ENCODE measurements around the gene ARHGAP4.

Gene ARHGAP4

DNA sequence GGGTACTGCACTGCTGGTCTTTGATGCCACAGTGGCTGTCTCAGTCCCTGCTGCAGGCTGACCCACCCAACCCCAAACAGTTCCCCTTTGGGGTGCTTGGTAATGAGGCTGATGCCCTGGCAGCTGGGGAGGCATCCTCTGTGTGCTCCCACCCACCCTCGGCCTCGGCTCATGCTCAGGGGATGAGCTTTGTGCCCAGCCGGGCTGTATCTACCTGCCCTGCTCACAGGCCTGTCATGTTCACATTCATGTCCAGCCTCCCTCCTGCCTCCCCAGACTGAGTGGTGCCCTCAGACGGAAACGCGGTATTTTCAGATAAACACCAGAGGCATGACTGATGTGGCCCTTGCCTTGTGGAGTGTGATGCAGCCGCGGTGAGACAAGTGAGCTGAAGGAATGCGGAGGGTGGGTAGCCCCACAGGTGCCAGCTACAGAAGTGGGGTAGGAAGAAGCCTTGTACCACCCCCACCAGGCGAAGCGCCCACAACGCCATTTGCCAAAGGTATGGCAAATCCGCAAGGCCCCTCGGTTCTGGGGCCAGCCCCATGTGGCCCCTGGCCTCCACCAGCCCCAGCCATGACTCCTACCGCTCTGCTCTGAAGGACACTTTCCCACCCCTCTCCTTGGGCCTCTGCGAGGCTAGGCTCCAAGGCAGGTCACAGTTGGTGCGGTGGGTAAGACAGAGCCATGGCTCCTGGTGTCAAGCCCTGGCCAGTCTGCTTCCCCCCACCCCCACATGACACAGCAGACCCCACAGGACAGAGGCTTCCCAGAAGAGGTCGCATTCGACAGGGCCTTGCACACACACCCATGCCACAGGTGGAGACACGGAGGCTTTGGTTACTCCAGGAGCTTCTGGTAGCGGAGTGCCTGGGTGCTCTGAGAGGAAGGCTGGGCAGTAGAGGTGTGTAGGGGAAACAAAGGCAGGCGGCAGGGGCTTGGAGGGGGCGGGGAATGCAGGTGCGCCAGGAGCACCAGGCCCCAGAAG is 20.2 kb upstream of the ARHGAP4 start:
- no peak for DNase-seq (ENCODE audit: low read depth, low spot score)

DNA sequence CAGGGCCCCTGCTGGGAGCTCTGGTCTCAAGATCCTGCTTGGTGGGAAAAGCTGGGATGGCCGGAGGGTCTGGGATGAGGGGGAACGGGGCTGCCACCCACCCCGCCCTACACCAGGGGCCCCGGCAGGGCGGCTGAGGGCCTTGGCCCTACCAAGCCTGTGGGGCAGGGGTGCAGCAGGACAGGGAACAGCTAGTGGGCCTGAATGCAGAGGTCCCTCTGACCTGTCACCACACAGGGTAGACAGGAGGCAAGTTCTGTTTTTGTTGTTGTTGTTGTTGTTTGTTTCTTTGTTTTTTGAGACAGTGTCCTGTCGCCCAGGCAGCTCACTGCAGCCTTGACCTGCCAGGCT is 18.7 kb upstream of the ARHGAP4 start:
- DNase-seq (ENCODE audit: low read depth, low spot score): no peak

DNA sequence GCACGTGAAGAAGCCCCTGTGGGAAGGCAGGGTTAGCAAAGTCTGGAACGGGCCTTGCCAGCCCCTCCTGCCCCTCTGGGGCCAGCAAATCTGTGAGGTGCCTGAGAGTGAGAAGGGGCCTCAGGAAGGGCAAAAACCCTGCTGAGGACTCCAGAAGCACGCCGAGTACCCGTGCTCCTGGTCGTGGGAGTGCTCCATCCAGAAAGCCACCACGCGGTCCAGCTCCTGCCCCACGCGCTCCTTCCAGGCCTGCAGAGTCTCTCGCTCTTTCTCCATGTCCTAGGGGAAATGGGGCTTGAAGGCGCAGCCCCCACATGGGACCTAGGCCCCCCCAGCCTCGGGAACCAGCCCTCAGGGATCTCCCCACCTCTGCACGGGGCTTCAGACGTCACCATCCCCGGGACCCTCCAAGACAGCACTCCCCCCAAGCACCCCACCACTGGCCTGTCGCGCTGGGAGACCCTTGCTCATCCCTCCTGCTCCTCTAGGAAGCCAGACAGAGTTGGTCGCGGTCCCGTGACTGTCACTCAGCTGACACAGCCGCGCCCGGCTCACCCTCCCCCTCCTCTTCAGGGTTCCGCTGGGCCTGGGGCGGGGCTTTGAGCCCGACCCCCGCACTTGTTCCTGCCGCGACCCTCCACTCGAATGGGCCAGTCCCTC is 18.2 kb upstream of the ARHGAP4 start, which contains the start of gene RENBP:
Gene RENBP (minus strand): TSS at position 504 of the 660 bp plus-strand sequence. CDS start 33 bp downstream, at position 471.
- DNase-seq (ENCODE audit: low read depth, low spot score): peak; percentile 94

DNA sequence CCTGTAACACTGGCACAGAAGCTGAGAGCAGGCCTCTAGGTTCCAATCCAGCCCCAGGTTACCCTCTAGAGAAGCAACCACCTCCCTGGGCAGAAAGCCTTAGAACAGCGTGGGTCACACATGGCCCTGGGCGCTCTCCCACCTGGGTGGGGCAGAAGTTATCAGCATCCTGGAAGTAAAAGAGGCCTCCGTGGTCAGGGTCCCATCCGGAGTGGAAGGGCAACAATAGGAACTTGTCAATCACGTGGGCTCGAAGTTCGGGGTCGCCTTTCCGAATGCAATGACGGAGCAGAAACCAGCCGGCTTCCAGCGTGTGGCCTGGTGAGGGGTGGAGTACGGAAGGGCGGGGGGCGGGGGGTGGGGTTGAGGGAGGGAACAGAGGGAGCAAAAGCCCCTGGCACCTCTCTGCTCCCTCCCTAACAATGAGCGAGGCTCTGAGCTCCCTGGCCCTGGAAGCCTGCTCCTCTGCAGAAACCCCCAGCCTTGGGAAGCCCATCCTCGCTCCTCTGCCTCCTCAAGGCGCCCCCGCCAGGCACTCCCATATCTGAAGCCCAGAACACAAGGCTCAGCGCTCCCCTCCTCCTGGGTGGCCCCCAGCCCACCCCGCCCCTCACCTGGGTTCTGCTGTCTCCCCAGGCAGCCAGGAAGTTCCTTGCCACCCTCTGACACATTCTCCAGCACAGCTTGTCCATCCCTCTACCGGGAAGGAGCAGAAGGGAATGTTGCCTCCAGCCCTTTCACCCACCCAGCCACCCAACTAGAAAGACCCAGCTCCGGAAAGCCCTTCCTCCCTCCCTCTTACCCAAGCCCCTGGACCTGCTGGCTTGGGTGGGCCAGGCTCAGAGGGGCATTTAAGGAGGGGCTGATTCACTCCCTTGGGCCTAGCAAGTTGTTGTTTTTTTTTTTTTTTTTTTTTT is 15.5 kb upstream of the ARHGAP4 start:
- DNase-seq (ENCODE audit: low read depth, low spot score): peak; percentile 55

DNA sequence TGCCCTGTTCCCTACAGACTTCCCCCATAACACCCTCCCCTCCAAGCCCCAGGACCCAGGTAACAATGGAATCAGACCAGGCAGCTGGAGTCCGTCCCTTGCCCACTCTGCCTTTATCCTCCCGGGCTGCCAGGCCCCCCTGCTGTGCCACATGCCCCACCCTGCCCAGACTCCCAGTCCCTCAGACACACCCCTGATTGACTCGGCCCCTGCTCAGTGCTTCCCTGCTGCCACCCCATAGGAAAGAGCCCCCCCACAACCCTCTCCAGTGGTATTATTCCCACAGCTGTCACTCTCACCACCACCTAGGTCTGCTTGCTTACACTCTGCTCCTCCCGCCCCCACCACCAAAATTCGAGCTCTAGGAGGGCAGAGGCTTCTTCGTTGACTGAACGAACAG is 13.5 kb upstream of the ARHGAP4 start:
- no peak for DNase-seq (ENCODE audit: low read depth, low spot score)

DNA sequence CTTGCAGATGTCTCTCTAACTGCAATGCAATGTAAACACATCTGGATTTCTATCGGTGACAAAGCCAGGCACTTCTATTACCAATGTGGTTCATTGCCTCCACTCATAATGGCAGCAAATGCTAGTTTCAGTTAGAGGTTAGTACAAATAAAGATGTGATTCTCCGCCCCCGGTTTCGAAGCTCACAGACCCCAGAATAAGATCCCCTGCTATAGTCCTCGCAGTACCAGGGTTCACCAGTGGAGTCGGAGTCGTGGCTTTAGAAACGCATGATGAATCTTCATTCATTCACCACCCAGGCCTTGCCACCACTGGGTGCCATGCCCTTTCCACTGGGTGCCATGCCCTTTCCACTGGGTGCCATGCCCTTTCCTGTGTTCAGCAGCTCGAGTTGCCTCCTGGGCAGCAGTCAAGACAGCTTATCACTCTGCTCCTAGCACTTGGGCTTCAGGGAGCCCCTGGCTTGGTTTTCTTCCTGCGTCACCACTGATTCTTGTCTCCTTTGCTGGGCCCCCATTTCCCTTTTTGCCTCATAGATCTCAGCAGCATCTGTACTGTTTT is 12.2 kb upstream of the ARHGAP4 start:
- DNase-seq (ENCODE audit: low read depth, low spot score): no peak

DNA sequence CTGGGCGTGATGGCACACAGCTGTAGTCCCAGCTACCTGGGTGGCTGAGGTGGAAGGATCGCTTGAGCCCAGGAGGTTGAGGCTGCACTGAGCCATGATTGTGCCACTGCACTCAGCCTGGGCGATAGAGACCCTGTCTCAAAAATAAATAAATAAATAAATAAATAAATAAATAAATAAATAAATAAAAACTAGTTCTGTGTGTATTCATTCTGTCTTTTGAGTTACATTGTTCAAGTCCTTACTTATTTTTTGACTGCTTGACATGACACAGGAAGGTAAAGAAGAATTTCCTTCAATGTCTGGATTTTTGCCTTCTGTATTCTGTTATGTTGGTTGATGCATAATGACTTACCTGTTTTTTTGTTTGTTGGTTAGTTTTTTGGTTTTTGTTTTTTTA is 11.0 kb upstream of the ARHGAP4 start:
- no peak for DNase-seq (ENCODE audit: low read depth, low spot score)

DNA sequence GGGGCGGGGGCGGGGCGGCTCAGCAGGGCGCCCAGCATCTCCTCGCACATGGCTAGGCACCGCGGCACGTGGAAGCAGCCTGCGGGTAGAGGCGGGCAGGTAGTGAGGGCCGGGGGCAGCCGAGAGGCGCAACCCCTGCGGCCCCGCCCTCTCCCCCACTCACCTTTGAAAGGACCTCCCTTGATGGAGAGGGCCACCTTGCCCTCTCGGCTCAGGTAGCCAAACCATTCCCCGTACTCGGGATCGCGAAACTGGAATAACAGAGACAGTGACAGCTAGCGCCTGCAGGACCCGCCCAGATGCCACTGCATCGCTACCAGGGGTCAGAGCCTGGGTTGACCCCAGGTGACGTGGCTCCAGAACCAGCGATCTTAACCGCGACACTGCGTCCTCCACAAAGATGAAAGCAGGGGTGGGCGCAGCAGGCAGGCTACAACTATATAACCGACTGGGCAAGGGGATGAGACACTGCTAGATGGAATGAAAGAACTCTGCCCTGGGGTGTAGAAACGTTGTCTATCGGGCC is 9.3 kb upstream of the ARHGAP4 start:
- DNase-seq (ENCODE audit: low read depth, low spot score): peak; percentile 85

DNA sequence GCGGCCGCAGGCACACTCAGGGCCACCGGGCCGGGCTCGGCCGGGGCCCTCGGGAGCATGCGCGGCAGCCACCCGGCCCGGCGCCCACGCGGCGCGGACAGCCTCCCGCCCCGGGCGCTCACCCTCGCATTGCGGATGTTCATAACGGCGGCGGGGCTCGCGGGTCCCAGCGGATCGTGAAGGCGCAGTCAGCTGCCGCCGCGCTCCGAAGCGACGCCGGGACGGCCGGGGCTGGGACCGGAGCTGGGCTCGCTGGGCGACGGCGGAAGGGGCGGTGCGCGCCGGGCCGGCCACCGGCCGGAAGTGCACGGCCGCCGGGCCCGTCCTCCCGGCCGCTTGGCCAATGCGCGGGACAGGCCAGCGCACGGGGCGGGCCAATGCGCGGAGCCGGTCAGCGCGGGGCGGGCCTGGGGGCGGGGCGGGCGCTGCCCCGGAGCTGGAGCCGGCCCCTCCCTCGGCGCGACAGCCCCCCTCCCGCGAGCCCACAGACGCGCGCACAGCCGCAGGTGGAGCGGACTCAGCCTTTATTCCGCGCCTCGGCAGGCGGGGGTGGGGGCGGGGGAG is 8.8 kb upstream of the ARHGAP4 start, which contains the start of gene NAA10:
Gene NAA10 (minus strand): TSS at position 276 of the 564 bp plus-strand sequence. CDS start 133 bp downstream, at position 143.
- peak; percentile 63 for DNase-seq (ENCODE audit: low read depth, low spot score)

DNA sequence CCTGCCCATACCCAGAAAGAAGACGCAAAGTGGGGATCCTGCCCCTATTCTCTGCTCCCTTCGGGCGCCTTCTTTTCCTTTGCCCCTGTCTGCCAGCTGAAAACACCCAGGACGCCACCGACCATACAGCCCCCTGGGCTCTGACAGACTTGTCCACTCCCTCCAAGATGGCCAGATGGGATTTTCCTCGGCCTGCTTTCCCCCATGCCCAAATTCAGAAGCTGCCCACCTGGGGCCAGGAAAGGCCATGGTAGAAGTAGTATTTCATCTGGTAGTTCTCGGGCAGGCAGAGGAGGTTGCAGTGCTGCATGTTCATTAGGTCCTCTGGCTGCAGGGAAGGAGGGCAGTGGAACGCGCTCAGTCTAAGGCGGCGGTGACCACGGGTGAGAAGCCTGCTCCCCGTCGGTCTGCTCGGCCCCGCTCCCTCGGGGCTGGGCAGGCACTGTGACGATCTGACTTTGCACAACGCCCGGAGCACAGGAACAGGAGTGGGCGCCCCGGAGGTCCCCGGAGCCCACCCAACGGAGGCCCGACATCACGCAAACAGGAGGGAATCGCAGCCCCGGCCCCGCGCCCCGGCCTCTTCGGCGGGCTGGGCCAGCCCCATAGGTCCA is 8.2 kb upstream of the ARHGAP4 start:
- DNase-seq (ENCODE audit: low read depth, low spot score): no peak

DNA sequence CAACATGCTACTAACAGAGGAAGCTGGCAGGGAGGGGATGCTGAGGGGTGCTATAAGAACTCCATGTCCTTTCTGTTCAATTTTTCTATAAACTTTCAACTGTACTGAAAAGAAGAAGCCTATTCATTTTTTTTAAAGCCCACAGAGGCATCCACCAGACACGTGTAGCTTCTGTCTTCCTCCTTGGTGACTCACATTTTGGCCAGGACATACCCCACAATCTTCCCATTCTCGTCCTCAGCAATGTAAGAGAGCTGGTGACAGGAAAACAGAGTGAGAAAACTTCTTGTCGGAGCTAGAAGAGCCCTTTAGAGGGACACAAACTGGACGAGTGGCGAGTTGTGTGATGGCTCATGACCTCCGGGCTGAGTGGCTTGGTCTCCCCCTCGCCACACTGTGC is 7.7 kb upstream of the ARHGAP4 start:
- no peak for DNase-seq (ENCODE audit: low read depth, low spot score)

DNA sequence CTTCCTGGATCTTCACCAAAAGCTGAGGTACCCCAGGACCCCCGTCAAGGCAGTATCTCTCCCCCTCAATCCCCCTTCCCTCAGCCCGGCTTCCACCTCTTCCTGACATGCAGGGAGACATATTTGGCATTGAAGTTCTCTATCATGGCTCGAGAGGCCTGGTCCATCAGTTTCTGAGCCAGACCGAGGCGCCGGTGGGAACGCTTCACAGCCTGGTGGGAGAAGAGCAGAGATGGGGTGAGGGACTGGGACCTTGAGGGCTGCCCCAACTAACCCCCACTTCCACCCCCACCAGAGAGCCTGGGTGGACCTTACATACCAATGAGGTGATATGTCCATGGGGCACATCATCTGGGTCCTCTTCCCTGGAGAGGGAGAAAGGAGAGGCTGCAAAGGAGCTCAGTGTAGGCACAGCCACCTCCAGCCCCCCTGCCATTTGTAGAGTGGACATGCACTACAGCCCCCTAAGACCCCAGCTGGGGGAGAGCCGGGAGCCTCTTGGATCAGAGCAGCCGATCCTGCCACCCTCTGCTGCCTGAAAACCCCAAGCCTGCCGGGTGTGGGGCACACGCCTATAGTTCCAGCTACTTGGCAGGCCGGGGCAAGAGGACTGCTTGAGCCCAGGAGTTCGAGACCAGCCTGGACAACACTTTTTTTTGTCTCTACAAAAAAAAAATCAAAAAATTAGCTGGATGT is 6.3 kb upstream of the ARHGAP4 start:
- DNase-seq (ENCODE audit: low read depth, low spot score): no peak

DNA sequence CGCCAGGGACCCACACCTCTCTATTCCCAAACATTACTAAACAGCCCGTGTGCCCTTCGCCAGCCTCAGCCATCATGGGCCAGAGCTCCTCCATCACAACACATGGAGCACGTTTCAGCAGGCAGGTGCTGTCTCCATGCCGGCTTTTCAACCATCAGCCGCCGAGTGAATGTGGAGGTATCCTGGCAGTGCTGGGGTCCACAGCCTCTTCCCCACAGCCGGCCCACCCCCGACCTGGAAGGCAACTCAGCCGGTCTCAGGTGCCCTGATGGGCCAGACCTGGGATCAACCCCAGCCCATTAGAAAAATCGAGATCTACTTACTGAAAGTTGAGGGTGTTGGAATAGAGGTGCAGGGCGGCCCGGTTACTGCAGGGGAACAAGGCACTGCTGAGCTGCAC is 5.7 kb upstream of the ARHGAP4 start:
- no peak for DNase-seq (ENCODE audit: low read depth, low spot score)

DNA sequence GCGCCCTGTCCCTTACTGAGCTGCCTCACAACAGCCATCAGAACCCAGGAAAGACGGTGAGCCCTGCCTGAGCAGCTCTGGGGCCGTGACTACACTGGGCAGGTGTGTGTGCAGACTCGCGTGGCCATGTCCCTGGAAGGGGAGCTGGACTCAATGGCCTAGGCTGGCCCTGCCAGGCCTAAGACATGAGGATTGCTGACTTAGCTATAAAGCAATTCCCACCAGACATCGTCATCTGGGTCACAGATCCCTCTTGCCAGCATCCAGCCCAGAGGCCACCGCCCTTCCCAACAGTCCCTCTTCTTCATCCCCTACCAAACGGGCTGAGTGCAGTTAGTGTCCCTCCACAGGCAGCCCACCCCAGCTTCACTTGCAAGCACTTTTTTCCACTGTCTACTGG is 5.1 kb upstream of the ARHGAP4 start:
- no peak for DNase-seq (ENCODE audit: low read depth, low spot score)

DNA sequence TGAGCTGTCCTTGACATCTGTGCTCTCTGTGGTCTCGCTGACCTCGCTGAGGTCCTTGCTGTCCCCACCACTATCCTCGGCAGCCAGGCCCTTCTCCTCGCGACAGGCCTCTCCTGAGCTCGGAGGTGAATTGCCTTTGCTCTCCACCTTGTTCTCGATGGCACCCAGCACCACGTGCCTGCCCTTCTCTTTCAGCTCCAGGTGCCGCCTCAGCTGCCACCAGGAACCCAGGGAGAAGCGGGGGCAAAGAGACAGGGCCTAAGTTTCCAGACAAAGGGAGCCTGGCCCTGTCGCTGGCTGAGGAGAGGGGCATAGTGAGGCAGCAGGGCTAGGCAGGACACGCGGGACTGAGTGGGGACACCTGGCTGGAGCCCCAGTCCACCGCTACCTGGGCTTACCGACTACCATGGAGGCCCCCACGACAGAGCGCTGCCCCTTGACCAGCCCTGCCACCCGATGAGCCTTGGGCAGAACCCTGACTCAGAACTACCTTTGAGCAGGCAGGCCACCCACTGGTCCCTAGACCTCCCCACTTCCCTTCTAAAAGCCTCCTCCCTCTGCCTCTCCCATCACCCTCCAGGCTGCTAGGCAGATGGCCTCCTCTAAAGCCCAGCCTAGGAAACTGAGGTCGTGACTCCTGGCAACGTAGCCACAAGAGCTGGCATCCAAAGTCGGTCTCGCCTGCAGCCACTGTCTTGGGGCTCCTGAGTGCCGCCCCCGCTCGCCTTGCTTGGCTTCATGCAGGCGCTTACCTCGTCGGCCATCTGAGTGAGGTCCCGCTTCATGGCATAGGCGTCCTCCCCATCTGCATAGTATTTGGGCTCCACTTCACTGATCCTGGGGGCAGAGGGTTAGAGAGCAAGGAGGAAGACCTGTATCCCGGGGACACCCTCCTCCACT is 4.2 kb upstream of the ARHGAP4 start:
- no peak for DNase-seq (ENCODE audit: low read depth, low spot score)

DNA sequence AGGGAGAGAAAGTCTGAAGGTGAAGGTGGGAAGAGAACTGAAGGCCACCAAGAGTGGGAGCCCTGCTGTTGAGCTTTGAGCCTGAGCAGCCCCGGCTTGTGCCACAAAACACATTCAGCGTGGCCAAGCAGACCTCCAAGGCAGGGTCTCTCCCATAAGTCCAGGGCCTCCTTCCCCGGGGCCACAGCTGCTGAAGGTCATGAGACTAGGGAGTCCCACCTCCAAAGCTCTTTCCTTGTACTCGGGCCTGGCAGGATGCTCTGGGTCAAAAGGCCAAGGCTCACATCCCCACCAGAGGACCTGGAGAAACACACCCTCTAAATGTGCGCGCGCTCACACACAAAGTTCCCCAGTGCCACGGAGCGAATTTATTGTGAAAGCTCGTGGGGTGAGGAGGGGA is 3.5 kb upstream of the ARHGAP4 start:
- no peak for DNase-seq (ENCODE audit: low read depth, low spot score)

DNA sequence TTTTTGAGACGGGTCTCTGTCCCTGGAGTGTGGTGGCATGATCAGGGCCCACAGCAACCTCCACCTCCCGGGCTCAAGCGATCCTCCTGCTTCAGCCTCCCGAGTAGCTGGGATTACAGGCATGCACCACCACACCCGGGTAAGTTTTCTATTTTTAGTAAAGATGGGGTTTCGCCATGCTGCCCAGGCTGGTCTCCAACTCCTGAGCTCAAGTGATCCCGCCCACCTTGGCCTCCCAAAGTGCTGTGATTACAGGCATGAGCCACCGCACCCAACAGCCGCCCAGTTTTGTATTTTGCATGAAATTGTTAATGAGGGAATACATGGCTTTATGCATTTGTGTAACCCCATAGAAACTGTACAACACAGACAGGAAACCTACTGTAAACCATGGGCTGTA is 2.8 kb upstream of the ARHGAP4 start:
- no peak for DNase-seq (ENCODE audit: low read depth, low spot score)

DNA sequence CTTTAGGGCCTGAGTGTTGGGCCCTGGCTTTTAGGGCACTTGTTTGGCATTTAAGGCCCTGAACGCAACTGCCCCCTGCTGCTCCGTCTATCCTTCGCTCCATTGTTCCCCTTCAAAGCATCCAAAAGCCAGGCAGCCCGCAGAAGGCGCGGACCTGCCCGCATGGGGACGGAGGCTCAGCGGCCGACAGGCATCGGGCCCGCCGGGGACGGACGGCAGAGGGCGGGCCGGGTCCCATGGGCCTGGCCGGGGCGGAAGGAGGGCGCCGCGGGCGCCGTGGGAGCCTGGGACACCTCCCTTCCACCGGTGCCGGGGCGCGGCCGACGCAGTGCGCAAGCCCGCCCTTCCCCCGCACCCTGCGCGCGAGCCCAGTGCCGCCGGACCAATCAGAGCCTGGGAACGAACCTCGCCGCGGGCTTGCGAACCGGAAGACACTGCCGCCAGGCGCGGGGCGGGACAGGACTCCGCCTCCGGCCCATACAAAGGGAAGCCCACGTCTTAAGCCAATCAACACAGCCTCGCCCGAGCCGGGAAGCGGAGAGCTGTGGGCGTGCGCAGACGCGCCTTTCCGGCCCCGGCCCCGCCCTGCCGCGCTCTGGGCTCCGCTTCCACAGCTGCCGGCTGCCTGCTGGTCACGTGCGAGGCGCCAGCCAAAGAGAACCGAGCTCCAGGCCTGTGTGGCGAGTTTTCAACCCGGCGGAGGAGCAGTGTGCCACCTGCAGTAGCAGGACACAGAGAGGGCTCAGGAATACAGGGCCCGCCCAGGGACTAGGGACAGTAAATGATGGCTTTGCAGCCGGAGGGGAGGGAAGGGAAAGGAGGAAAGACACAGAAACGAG is 2.1 kb upstream of the ARHGAP4 start:
- DNase-seq (ENCODE audit: low read depth, low spot score): peak; percentile 100

Data from ELF-1 (cell line).